Gastroesophageal sphincter (tissue), 4 donors: ENCODE data around the gene DDX21. TPM values are rescaled to one million over a fixed set of nuclear protein-coding genes. Genes with fewer than 3 reads are reported as not detected.
"Not testable (repeated sequence)": the region's sequence is repeated elsewhere in the genome, so short reads cannot be mapped to it uniquely, and the experiment has no call there.

Source experiments
- ATAC-seq: fragments of 150-250 bp; one replicate; pipeline ENCODE4 v1.9.1; 2016; ENCODE audit warnings: mild to moderate bottlenecking, moderate library complexity
- H3K27ac ChIP-seq, 4 donors: fragments of 200-600 bp; sonication (generic) in 3 of 4; 1 replicate in 3 of 4; 2 replicates in 1 of 4; pipeline ENCODE4 v1.5.1; 2016 to 2019
- H3K27me3 ChIP-seq: fragments of 200-600 bp; sonication (generic); one replicate; pipeline ENCODE4 v1.5.1; 2019
- H3K36me3 ChIP-seq, 2 donors: fragments of 200-600 bp; sonication (generic); one replicate each; pipeline ENCODE4 v1.5.1; 2019; ENCODE audit warnings: control low read depth in 1 of 2
- H3K4me1 ChIP-seq, 3 donors: fragments of 200-600 bp; sonication (generic); 1 replicate in 2 of 3; 2 replicates in 1 of 3; pipeline ENCODE4 v1.5.1; 2016 to 2019; ENCODE audit warnings: control low read depth in 2 of 3
- H3K4me3 ChIP-seq, 2 donors: fragments of 200-600 bp; sonication (generic); one replicate each; pipeline ENCODE4 v1.5.1; 2019; ENCODE audit warnings: mild to moderate bottlenecking in 1 of 2, moderate library complexity in 1 of 2
- H3K9me3 ChIP-seq, 3 donors: fragments of 200-600 bp; sonication (generic); one replicate each; pipeline ENCODE4 v1.5.1; 2017 to 2019; ENCODE audit warnings: control low read depth in 2 of 3
- EP300 ChIP-seq: sonication (generic); formaldehyde crosslinking; IDR thresholded peaks from one replicate; pipeline ENCODE4 v1.6.1; 2017; ENCODE audit warnings: antibody characterized with exemption, mild to moderate bottlenecking
- POLR2A ChIP-seq, 2 donors: fragments of 450-650 bp; IDR thresholded peaks; one replicate each; pipeline ENCODE4 v1.6.1; 2017; ENCODE audit warnings: antibody characterized with exemption in 2 of 2, mild to moderate bottlenecking in 2 of 2, moderate library complexity in 1 of 2
- POLR2AphosphoS5 ChIP-seq: sonication (generic); formaldehyde crosslinking; IDR thresholded peaks from one replicate; pipeline ENCODE4 v1.6.1; 2017; ENCODE audit warnings: antibody characterized with exemption
- WGBS, 2 donors: methylation state at CpG; one replicate each; pipeline ENCODE4 v1.1.5; 2018; ENCODE audit warnings: low coverage in 1 of 2; 5-methylcytosine and 5-hydroxymethylcytosine counted together
- total RNA-seq, 4 donors: library from RNA; depleted of rRNA; stranded (reverse); fragments of >200 nt; gene quantifications; one replicate each; pipeline ENCODE4 v1.1.0, GENCODE V29; 2016
- TF ChIP-seq, protein P1 (sequence below), 4 experiments: fragments of 200-600 bp in 2 of 4; fragments of 450-650 bp in 2 of 4; sonication (generic) in 1 of 4; IDR thresholded peaks; one replicate each; pipeline ENCODE4 v1.5.1; 2017 to 2019; ENCODE audit warnings: antibody characterized with exemption in 4 of 4, mild to moderate bottlenecking in 2 of 4, moderate library complexity in 2 of 4

Gene DDX21
- 10 to 100 TPM; 28.1 to 78.6 (median 34.9) TPM for total RNA-seq

DNA sequence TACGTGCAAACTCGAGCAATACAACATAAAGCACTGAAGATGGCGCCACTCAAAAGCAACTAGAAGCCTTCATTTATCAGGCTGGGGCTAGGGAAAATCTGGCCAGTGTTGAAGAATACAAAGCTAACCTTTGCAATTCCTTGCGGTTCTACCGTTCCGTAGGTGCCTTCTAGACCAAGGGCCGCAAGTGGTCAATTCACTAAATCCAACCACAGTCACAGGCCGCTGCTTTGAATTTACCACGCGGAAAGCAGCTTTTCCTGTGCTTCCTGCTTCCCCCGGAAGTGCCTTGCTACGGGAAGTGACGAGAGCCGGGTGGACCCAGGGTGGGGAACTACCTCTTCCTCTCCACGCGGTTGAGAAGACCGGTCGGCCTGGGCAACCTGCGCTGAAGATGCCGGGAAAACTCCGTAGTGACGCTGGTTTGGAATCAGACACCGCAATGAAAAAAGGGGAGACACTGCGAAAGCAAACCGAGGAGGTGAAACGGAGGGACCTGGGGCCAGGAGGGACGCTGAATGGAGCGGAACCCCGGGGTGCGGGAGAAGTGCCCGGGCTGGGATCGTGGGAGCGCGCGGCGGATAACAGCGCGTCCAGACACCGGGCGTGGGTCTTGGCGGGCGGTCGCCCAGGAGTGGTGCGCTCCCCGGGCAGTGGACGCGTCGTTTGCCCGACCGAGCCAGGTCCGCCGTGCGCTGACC lies at the start of gene DDX21:
Gene DDX21, plus strand, starts transcription at position 339 of the 701 bp plus-strand sequence. Its CDS starts 56 bp downstream, at position 395.
- no peaks in the 10 kb centered on the region for H3K27me3 ChIP-seq
- peaks cover 2 to 36% (median 8%) of the 10 kb centered on the region in 3 donors for H3K4me1 ChIP-seq
- no peaks in the 10 kb centered on the region for H3K9me3 ChIP-seq
- WGBS, 2 donors = 0% methylated on average over 2 of the region's 53 CpGs
- ATAC-seq = peak; percentile 95
- H3K4me3 ChIP-seq = peak within 1 kb of the TSS; percentile 79 to 97
- peak within 1 kb of the TSS; percentile 69 to 95 (median 92) for H3K27ac ChIP-seq
- peaks cover 0 to 31% of the 10 kb centered on the region in 2 donors for H3K36me3 ChIP-seq
- TF ChIP-seq, protein P1, sequence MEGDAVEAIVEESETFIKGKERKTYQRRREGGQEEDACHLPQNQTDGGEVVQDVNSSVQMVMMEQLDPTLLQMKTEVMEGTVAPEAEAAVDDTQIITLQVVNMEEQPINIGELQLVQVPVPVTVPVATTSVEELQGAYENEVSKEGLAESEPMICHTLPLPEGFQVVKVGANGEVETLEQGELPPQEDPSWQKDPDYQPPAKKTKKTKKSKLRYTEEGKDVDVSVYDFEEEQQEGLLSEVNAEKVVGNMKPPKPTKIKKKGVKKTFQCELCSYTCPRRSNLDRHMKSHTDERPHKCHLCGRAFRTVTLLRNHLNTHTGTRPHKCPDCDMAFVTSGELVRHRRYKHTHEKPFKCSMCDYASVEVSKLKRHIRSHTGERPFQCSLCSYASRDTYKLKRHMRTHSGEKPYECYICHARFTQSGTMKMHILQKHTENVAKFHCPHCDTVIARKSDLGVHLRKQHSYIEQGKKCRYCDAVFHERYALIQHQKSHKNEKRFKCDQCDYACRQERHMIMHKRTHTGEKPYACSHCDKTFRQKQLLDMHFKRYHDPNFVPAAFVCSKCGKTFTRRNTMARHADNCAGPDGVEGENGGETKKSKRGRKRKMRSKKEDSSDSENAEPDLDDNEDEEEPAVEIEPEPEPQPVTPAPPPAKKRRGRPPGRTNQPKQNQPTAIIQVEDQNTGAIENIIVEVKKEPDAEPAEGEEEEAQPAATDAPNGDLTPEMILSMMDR (IDR thresholded peaks at IDR 0.05) = peak; percentile 26 to 65 (median 53)
- TF ChIP-seq EP300 = no peak
- peak; percentile 94 for TF ChIP-seq POLR2AphosphoS5
- TF ChIP-seq POLR2A (IDR thresholded peaks at IDR 0.05) = peak; percentile 53 to 70

DNA sequence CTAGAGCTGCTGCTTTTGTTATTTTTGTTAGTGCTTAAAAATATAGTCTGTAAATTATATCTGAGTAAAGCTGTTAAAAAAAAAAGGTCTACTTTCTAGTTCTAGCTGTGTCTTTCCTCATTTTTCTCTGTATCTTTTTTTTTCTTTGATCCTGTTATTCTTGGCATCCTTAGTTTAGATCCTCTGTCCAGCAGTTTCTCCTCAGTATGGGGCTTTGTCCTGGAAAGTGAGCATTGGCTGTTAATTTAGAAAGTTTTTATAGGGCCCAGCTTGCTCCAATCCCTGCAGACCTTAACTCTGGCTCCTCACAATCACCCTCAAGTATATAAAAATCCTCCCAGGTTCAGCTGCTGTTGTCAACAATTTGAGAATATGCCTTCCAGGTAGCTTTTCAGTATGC lies 31.4 kb upstream of the DDX21 start:
- Histone ChIP-seq H3K27ac (peak overlapping the region in 1 of 4 donors; percentile 54), H3K4me1 (peaks cover 0 to 11% (median 0%) of the 10 kb centered on the region in 3 donors), H3K9me3 (no peaks in the 10 kb centered on the region), H3K27me3 (no peaks in the 10 kb centered on the region), H3K4me3 (no peak overlapping the region), H3K36me3 (peaks cover 0 to 82% of the 10 kb centered on the region in 2 donors)
- no peak for TF ChIP-seq EP300
- no peak for TF ChIP-seq POLR2AphosphoS5
- TF ChIP-seq, protein P1 (IDR thresholded peaks at IDR 0.05) = no peak
- TF ChIP-seq POLR2A (IDR thresholded peaks at IDR 0.05) = no peak
- no peak for ATAC-seq

DNA sequence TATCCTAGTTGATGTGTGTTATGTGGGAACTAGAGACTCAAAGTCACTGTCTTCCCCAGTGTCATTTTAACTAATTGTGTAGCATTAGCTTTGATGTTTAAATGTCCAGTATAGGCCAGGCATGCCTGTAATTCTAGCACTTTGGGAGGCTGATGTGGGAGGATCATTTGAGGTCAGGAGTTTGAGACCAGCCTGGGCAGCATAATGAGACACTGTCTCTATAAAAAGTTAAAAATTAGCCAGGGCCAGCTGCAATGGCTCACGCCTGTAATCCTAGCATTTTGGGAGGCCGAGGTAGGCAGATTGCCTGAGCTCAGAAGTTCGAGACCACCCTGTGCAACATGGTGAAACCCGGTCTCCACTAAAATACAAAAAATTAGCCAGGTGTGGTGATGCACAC lies 30.5 kb upstream of the DDX21 start:
- Histone ChIP-seq H3K4me3 (no peak overlapping the region), H3K9me3 (no peaks in the 10 kb centered on the region), H3K27ac (no peak overlapping the region), H3K36me3 (peaks cover 0 to 82% of the 10 kb centered on the region in 2 donors), H3K4me1 (peaks cover 0 to 11% (median 0%) of the 10 kb centered on the region in 3 donors), H3K27me3 (no peaks in the 10 kb centered on the region)
- no peak for TF ChIP-seq POLR2AphosphoS5
- TF ChIP-seq, protein P1 (IDR thresholded peaks at IDR 0.05) = no peak
- no peak for TF ChIP-seq POLR2A (IDR thresholded peaks at IDR 0.05)
- no peak for TF ChIP-seq EP300
- WGBS, 2 donors = 80 to 100% methylated on average over 1 to 2 of the region's 4 CpGs
- ATAC-seq = no peak

DNA sequence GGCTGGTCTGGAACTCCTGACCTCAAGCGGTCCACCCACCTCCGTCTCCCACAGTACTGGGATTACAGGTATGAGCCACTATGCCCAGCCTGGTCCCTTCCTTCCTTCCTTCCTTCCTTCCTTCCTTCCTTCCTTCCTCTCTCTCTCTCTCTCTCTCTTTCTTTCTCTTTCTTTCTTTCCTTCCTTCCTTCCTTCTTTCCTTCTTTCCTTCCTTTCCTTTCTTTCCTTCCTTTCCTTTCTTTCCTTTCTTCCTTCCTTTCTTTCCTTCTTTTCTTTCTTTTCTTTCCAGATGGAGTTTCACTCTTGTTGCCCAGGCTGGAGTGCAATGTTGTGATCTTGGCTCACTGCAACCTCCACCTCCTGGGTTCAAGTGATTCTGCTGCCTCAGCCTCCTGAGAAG lies 26.8 kb upstream of the DDX21 start:
- not testable (repeated sequence) for ATAC-seq, H3K4me1 ChIP-seq, H3K4me3 ChIP-seq, H3K9me3 ChIP-seq, H3K27ac ChIP-seq, H3K27me3 ChIP-seq
- peaks cover 0 to 89% of the 10 kb centered on the region in 2 donors for H3K36me3 ChIP-seq
- WGBS, 2 donors = 83 to 93% methylated on average over 2 of the region's 2 CpGs

DNA sequence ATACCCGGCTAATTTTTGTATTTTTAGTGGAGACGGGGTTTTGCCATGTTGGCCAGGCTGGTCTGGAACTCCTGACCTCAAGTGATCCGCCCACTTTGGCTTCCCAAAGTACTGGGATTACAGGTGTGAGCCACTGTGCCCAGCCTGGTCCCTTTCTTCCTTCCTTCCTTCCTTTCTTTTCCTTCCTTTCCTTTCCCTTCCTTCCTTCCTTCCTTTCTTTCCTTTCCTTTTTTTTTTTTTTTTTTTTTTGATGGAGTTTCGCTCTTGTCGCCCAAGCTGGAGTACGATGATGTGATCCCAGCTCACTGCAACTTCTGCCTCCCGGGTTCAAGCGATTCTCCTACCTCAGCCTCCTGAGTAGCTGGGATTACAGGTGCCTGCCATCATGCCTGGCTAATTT lies 26.1 kb upstream of the DDX21 start:
- H3K36me3 ChIP-seq = peaks cover 0 to 95% of the 10 kb centered on the region in 2 donors
- not testable (repeated sequence) for H3K9me3 ChIP-seq, H3K4me1 ChIP-seq, H3K27me3 ChIP-seq, ATAC-seq, H3K27ac ChIP-seq, H3K4me3 ChIP-seq
- WGBS, 2 donors = 96 to 97% methylated on average over 3 to 5 of the region's 8 CpGs

DNA sequence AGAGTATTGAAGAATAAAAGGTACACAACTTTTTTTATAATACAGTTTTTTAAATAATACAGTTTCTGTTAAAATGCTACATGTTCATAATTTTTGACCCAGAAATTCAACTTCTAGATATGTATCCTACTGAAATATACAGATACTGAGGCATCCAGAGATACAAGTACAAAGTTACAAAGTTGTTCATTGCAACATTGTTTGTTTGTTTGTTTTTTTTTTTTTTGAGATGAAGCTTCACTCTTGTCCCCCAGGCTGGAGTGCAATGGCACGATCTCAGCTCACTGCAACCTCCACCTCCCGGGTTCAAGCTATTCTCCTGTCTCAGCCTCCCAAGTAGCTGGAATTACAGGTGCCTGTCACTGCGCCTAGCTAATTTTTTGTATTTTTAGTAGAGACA lies 23.1 kb upstream of the DDX21 start:
- 86 to 92% methylated on average over 1 to 3 of the region's 3 CpGs for WGBS, 2 donors
- H3K4me1 ChIP-seq, H3K4me3 ChIP-seq, H3K27ac ChIP-seq, H3K27me3 ChIP-seq, ATAC-seq, H3K9me3 ChIP-seq: not testable (repeated sequence)
- peaks cover 0 to 97% of the 10 kb centered on the region in 2 donors for H3K36me3 ChIP-seq
